ENCODE measurements around the gene FAM234A.

FAM234A gene

DNA sequence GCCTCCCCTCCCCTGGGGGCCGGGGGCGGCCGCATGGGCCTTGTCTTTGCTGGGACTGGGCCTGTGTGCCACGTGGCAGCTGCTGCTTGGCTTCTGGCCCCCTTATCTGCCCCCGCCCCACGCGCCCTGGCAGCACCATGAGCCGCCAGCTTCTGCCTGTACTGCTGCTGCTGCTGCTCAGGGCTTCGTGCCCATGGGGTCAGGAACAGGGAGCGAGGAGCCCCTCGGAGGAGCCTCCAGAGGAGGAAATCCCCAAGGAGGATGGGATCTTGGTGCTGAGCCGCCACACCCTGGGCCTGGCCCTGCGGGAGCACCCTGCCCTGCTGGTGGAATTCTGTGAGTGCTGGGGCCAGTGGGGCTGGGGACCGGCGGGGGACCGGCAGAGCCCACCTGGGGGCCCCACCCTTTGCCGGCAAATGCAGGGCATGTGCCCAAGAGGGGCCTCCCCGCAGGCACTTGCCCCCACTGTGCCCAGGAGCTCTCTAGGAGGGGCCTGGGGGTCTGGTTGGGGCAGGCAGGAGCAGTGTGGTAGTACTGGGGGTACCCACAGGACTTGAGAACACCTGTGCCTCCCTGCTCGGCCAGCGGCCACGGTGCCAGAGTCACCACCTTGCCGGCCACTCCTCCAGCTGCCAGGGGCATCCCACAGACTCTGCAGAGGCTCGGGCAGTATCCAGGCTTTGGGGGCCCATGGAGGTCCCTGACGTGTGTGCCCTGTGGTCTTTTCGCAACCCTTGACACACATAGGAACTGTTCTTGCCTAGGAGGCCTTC lies 48.6 kb downstream of the FAM234A start, which contains the start of gene PDIA2:
PDIA2 (plus strand) TSS at position 132 of the 773 bp plus-strand sequence; CDS start at position 138, 6 bp downstream.
- no peak for DNase-seq

DNA sequence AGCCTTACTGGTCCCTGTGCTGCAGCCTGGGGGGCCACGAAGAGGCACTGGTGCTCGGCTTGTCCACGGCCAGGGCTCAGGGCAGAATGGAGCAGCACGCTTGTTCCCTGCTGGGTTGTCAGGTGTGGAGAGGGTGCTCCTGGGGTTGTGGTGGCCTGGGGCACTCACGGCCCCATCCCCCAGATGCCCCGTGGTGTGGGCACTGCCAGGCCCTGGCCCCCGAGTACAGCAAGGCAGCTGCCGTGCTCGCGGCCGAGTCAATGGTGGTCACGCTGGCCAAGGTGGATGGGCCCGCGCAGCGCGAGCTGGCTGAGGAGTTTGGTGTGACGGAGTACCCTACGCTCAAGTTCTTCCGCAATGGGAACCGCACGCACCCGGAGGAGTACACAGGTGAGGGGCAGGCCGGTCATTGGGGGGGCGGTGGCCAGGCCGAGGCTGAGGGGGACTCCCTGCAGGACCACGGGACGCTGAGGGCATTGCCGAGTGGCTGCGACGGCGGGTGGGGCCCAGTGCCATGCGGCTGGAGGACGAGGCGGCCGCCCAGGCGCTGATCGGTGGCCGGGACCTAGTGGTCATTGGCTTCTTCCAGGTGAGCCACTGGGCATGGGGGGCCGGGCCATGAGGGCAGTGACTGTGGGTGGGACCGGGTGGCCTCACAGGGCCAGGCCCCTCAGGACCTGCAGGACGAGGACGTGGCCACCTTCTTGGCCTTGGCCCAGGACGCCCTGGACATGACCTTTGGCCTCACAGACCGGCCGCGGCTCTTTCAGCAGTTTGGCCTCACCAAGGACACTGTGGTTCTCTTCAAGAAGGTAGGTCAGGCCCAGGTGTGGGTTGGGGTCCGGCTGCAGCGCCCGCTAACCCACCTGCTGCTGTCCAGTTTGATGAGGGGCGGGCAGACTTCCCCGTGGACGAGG lies 49.8 kb downstream of the FAM234A start:
- DNase-seq, result no peak

DNA sequence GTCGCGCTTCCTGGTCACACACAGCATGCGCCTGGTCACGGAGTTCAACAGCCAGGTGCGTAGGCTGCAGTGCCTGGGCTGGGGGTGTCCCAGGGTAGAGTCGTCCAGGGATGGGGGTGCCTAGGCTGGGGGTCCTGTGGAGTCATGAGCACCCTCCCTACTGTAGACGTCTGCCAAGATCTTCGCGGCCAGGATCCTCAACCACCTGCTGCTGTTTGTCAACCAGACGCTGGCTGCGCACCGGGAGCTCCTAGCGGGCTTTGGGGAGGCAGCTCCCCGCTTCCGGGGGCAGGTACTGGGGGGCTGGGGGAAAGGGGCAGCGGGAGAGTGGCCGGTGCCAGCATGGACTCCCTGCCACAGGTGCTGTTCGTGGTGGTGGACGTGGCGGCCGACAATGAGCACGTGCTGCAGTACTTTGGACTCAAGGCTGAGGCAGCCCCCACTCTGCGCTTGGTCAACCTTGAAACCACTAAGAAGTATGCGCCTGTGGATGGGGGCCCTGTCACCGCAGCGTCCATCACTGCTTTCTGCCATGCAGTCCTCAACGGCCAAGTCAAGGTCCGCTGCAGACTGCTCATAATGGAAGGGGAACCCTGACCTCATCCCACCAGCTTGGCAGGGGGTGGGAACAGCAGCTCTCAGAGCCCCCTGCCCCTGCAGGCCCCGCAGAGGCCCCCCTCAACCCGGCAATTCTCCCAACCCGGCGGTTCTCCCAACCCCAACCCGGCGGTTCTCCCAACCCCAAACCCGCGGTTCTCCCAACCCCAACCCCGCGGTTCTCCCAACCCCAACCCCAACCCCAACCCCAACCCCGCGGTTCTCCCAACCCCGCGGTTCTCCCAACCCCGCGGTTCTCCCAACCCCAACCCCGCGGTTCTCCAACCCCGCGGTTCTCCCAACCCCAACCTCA lies 50.8 kb downstream of the FAM234A start:
- no peak for DNase-seq

DNA sequence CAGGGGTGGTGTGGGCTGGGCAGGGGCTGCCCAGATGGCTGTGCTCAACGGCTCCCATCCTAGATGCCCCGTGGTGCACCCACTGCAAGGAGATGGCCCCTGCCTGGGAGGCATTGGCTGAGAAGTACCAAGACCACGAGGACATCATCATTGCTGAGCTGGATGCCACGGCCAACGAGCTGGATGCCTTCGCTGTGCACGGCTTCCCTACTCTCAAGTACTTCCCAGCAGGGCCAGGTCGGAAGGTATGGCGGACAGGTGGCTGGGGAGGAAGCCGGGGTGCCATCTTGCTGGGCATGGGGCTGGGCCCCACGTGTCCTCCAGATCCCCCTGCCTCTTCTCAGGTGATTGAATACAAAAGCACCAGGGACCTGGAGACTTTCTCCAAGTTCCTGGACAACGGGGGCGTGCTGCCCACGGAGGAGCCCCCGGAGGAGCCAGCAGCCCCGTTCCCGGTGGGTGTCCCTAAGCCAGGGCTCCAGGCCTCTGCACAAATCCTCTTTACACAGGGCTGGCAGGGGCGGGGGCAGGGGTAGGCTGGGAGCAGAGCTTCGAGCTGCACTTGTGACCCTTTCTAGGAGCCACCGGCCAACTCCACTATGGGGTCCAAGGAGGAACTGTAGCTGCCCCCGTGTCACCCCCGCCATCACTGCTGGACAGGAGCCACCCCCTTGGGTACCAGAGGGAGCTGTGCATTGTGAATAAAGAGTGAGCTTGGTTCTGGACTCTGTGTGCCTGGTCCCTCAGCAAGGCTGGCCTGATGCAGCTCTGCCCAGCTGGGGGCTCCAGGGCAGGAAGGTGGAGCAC lies 52.1 kb downstream of the FAM234A start:
- no peak for DNase-seq

DNA sequence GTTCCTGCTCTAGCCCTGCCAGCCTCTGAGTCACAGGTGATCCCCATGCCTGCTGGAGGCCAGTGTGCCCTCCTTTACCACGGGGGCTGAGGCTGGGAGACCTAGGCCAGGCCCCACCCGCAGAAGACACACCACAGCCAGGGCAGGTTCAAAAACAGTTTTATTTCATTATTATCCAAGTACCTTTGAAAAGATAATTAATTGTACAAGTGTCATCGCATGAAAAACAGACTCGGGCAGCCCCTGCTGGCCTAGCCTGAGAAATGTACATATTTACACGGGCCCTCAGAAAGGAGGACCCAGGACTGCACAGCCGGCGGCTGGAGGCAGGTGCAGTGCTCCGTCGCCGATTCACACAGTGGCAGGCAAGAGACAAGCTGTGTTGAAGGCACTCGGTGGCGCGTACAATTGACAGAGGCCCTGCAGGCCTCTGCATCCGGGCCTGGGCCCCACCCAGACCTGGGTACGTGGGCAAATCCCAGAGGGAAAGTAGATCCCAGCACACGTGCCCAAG lies 52.7 kb downstream of the FAM234A start:
- no peak for DNase-seq

DNA sequence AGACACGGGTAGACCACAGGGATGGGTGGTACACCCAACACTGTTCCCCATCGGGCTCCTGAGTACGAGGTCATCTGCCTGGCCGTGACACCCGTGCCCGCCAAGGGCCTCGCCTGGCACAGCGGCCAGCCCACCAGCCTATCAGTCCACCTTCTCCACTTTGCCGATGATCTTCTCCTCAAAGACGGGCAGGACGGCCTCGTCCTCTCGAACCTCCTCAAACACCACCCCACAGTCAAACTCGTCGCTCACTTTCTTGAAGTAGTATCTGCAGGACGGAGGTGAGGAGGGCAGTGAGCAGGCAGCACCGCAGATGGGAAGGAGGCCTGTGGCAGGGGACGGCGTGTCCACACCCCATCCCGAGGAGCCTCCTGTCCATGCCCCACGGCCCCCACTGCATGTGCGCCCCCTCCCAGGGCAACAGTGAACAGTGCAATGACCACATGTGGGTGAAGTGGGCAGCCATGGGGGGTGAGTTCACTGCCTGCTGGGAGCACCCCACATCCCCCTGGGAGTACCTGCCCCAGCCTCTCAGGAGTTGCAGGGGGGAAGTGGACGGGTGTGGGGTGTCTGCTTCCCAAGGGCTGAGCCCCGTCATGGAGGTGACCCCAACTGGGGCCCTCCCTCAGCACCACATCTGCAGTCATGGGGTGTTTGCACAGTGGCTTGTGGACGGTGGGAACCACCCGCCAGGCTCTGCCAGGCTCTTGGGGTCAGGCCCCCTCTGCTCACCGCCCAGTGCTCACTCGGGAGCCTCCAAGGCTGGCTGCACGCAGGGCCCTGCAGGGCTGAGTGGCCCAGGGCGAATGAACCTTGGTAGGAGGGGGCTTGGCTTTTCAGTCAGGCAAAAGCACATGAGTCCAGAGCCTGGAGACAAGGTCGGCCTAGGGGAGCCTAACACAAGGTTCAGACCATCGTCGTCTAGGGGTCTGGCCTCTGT lies 53.6 kb downstream of the FAM234A start:
- DNase-seq, result no peak

DNA sequence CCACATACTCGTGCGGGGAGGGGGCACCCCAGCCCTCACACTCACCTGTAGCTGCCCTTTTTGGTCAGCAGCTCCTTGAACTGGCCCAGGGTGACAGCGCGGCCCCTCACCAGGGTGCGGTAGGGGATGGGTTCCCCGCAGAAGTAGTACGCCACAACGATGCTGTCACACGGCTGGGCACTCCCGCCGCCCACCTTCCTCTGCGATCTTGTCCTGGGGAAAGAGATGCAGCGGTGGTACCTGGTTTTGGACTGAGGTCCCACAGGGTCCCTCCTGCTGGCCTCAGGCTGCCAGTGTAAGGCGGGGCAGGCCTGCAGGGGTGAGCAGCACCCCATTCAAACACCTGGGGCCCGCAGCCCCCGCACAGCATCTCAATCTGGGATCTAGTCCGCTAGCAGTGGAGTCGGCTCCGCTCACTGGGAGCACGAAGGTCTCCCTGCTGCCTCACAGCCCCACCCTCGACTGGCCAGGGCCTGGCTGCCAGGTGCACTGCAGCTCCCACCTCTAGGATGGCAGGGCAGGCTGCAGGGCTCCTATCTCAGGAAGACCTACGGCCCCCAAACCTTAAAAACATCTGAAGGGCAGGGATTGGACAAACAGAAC lies 54.9 kb downstream of the FAM234A start:
- DNase-seq, result no peak

DNA sequence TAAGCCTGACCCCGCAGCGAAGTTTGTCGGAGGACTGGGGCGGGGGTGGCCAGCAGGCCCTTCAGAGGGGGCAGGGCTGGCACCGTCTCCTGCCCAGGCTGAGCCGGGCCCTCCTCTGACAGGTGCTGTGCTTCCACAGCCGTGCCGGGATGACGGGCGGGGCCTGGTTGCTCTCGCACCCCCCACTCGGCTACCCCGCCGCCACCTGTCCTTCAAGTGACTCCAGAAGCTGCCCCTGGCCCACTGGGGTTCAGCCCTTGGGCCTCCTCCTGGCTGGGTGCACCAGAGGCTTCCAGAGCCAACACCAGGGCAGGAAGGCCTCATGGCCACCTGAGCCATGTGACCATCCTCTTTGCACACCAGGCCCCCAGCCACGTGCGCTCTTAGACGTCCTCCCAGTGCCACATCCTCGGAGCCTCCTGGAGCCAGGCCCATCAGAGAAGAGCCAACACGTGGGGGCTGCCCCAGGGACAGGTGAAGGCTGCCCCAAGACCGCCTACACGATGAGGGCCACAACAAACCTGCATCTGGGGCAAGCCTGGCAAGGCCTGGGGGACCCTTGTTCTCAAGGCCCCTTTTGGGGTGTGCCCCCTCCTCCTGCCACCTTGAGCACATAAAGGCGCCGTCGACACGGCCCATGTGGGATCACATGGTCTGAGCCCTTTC lies 55.5 kb downstream of the FAM234A start:
- DNase-seq, result no peak

DNA sequence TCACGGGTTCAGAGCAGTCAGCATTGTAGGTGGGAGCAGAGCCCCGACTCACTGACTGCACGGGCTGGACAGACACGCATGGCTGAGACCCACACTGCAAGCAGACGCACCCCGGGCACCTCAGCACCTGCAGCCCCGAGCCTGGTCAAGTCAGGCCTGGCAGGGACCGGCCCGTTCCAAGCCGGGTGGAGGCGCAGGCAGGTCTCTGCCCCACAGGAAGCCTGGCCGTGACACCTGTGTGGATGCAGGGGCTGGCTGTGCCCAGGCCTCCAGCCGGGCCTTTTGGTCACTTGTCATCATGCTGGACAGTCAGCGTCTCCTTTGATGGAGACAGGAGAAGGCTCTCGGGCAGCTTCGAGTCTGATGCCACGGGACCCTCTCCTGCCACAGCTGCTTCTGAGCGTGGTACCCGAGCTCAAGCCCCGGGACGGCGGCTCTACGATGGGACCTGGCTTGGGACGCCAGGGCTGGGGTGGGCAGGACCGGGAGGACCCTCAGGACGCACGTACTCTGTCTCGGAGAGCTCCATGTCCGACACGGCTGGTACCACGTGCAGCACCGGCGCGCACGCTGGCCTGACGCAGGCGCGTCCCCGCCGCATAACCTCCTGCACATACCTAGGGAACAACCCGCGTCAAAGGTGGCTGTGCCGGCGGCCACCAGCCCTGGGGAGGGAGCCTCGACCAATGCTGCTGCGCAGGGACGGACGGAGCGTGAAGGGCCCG lies 56.2 kb downstream of the FAM234A start:
- DNase-seq, result no peak

DNA sequence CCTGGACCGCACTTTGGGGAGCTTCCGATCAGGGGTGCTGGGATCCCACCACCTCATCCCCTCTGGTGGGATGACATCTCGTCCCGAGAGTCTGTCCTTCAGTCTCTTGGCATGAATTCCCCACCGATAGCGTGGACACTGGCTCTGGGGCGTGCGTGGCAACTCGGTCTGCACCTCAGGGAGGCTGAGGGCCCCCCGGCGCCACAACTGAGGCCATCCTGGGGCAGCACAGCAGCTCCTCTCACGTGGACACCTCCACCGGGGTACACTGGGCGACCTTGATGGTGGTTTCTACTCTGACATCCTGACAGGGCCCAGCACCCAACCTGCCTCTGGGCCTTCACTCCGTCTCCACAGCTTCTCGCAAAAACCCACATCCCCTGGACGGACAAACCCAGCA lies 56.9 kb downstream of the FAM234A start:
- DNase-seq, result no peak

DNA sequence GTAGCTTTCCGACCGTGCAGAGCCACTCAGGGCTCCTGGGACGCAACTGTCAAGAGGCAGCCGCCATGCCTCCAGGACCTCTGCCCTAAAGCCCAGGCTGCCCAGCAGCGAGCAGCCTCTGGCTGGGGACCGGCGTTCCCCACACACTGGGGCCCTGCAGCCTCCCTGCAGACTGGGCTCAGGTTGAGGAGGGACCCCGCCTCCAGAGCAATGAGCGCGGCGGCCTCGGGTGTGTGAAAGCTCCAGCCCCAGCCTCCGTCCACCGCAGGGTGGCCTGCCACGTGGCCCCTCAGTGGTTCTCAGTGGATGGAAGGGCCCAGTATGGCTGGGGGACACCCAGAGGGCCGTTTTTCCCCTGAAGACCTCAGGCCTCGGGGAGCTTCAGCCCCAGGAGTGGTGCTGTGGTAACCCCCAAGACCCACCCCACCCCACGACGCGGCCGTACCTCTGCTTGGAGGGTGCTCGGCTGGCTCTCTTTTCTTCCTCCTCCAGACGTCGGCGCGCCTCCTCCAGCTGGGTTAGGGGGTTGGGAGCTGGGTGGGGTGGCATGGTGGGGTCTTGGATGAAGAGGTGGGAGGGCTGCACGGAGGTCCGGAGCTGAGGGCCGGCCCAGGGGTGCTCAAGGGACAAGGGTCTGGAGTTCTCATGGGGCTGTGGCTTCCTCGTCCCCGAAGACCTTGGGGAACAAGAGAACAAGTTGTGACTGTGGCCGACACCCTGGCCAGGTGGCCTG lies 58.6 kb downstream of the FAM234A start:
- no peak for DNase-seq

DNA sequence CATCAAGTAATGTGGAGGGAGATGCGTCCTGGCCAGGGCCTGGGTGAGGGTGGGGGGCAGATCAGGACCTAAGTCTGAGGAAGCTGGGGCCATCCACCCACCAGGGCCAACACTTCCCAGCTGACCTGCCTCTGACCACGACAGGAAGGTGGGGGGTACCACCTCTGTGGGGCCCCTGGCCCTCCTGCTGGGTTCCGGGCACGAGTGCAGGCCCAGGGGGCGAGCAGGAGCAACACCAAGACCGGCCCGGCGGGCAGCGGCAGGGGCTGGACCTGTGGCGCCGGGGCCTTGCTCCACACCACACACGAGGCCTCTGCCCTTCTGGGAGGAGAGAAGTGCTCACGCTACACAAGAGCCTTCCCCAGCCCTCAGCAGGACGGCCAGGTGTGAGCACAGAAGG lies 61.7 kb downstream of the FAM234A start:
- no peak for DNase-seq

DNA sequence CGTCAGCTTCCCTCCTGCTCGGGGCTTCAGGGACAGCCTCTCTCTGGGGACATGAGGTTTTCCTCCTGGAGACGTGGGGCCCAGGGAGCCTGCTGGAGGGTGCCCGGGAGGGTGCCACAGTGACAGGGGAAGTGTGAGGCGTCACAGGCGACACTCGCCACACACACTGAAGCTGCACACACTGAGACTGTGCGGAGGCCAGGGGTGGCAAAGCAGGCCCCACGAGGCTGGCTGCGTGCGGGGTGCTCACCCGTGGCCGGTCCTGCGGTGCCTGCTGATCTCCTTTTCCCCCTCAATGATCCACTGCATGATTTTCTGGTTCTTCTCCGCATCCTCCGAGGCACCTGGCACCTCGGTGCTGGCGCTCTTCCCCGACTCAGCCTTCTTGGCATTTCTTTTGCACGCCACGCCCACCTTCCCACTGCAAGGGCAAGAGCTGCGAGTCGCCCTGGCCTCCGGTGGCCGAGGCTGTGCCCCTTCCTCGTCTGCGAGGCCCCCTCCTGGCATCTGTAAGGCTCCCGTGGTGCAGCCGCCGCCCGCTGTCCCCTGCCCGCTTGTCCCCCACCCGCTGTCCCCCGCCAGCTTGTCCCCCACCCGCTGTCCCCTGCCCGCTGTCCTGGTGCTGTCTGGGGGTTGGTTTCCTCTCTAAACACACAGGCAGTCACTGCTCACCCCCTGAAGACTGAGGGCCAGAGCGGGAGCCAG lies 62.3 kb downstream of the FAM234A start:
- DNase-seq, result no peak

DNA sequence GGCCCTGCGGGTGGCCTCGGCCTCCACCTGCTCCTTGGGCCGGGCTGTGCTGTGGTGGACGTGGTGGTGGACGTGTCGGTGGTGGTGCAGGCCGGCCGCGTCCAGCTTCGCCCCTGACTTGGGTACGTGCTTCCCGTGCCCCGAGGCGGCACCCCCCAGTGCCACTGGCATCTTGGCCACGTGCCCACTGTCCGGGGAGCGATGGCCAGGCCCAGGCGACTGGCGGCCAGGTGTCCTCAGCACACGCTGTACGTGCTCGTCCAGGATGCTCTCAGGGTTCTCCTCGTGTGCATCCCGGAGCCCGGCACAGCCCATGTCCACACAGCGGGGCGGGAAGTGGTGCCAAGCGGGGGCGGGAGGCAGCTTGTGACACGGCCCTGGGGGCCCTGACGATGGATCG lies 63.2 kb downstream of the FAM234A start:
- DNase-seq, result no peak

DNA sequence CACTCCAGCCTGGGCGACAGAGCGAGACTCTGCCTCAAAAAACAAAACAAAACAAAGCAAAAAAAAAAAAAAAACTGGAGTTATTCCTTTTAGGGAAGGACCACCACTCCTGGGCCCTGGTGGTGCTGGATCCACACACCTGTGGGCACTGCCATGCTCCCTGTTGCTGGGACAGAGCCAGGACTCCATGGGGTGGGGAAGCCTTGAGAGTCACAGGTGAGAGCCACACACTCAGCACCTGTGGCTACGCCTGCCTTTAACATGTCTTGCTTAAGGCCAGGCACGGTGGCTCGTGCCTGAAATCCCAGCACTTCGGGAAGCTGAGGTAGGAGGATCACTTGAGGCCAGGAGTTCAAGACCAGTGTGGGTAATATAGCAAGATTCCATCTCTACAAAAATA lies 66.6 kb downstream of the FAM234A start:
- no peak for DNase-seq

DNA sequence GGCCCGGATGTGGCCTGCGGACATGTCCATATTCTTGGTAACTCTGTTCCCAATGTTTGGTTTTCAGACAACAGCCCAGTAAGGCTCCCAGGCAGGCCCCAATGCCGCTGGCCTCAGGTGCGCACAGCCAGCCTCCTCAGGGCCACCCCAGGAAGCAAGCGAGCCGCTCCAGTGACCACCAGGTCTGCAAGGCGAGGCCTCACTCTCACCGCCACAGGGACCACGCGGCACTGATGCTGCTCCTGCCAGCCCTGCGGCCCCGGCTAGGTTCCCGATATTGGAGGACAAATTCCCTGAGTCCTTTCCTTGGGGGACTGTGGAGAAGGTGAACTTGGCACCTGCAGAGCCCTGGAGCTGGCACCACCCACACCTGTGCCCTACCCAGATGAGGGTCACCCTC lies 67.3 kb downstream of the FAM234A start:
- no peak for DNase-seq

DNA sequence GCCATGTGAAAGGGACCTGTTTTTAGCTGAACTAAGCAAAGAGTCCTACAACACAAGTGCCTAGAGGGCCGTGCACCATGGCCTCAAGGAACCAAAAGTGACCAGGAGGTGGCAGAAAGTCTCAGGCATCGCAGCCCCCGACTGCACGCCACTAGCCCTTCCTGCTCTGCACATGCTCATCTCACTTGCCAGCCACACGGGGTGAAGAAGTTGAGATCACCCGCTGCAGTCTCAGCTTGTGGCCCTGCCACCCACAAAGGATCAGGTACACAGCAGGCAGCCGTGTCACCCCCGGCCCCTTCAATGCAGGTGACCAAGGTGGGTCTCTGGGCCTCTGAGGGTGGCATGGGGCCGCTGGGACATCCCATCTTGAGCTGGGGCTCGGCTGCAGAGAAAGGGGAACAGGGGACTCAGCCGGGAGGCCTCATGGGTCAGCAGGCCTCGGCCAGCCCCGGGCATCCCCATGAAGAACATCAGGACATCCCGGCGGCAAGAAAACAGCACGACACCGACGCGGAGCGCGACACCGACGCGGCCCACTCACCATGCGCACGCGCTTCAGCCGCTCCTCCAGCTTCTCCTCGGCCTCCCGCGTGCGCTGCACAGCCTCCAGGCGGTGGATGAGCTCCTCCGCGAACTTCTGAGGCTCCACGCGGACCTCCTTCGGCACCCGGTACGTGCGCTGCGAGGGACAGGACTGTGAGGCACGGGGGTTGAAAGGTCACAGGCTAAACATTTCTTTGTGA lies 69.3 kb downstream of the FAM234A start:
- DNase-seq, result peak; percentile 19
